Measurements from ENCODE around the gene PRKAG2.

PRKAG2 gene

GRCh38 chr7:151812967-151813366 lies 63.9 kb downstream of the PRKAG2 start:
- Histone ChIP-seq H3K27me3 (ENCODE audit: control insufficient read depth, low read length) (peaks cover 3% of the 10 kb centered on the region; the same call in 1 of the 2 replicates), H3K4me2 (ENCODE audit: low read length) (no peak overlapping the region), H3K79me2 (ENCODE audit: control insufficient read depth, low read length) (no peaks in the 10 kb centered on the region), H3K9me2 (replicated peaks; ENCODE audit: control insufficient read depth, low read length) (no peaks in the 10 kb centered on the region), H3K4me1 (ENCODE audit: control insufficient read depth, low read length) (no peaks in the 10 kb centered on the region), H3K36me3 (ENCODE audit: control insufficient read depth, low read length) (no peaks in the 10 kb centered on the region), H3F3A (ENCODE audit: control insufficient read depth, insufficient read depth) (no peaks in the 10 kb centered on the region), H3K27ac (ENCODE audit: low read depth, low read length) (no peak overlapping the region), H3K9me3 (ENCODE audit: control insufficient read depth, insufficient read depth, low read length) (no peaks in the 10 kb centered on the region), H4K20me1 (ENCODE audit: control insufficient read depth, insufficient read depth, low read depth, low read length) (no peaks in the 10 kb centered on the region), H3K4me3 (ENCODE audit: low read length) (no peak overlapping the region)
- no peak for TF ChIP-seq CTCF (IDR thresholded peaks at IDR 0.05; ENCODE audit: low read depth, low read length, poor library complexity, severe bottlenecking)
- TF ChIP-seq EZH2phosphoT487 (IDR thresholded peaks at IDR 0.05; ENCODE audit: borderline replicate concordance, low read length): no peak

GRCh38 chr7:151810441-151811232 lies 66.3 kb downstream of the PRKAG2 start:
- H3K4me2 ChIP-seq (ENCODE audit: low read length): no peak overlapping the region
- no peaks in the 10 kb centered on the region for H3K79me2 ChIP-seq (ENCODE audit: control insufficient read depth, low read length)
- no peak overlapping the region for H3K27ac ChIP-seq (ENCODE audit: low read depth, low read length)
- no peaks in the 10 kb centered on the region for H3K36me3 ChIP-seq (ENCODE audit: control insufficient read depth, low read length)
- H3K27me3 ChIP-seq (ENCODE audit: control insufficient read depth, low read length): peaks cover 3% of the 10 kb centered on the region; the same call in 1 of the 2 replicates
- H3K9me3 ChIP-seq (ENCODE audit: control insufficient read depth, insufficient read depth, low read length): no peaks in the 10 kb centered on the region
- no peak overlapping the region for H3K4me3 ChIP-seq (ENCODE audit: low read length)
- H3K9me2 ChIP-seq (replicated peaks; ENCODE audit: control insufficient read depth, low read length): no peaks in the 10 kb centered on the region
- TF ChIP-seq EZH2phosphoT487 (IDR thresholded peaks at IDR 0.05; ENCODE audit: borderline replicate concordance, low read length) (no peak), CTCF (IDR thresholded peaks at IDR 0.05; ENCODE audit: low read depth, low read length, poor library complexity, severe bottlenecking) (no peak)
- no peaks in the 10 kb centered on the region for H3K4me1 ChIP-seq (ENCODE audit: control insufficient read depth, low read length)
- no peaks in the 10 kb centered on the region for H4K20me1 ChIP-seq (ENCODE audit: control insufficient read depth, insufficient read depth, low read depth, low read length)
- no peaks in the 10 kb centered on the region for H3F3A ChIP-seq (ENCODE audit: control insufficient read depth, insufficient read depth)

- Histone ChIP-seq H3K4me1 (ENCODE audit: control insufficient read depth, low read length) (no peaks in the 10 kb centered on the region), H3K9me3 (ENCODE audit: control insufficient read depth, insufficient read depth, low read length) (no peaks in the 10 kb centered on the region), H3F3A (ENCODE audit: control insufficient read depth, insufficient read depth) (no peaks in the 10 kb centered on the region), H3K9me2 (replicated peaks; ENCODE audit: control insufficient read depth, low read length) (no peaks in the 10 kb centered on the region), H3K79me2 (ENCODE audit: control insufficient read depth, low read length) (no peaks in the 10 kb centered on the region), H3K4me3 (ENCODE audit: low read length) (no peak overlapping the region), H4K20me1 (ENCODE audit: control insufficient read depth, insufficient read depth, low read depth, low read length) (no peaks in the 10 kb centered on the region), H3K27ac (ENCODE audit: low read depth, low read length) (no peak overlapping the region), H3K4me2 (ENCODE audit: low read length) (no peak overlapping the region), H3K27me3 (ENCODE audit: control insufficient read depth, low read length) (peaks cover 3% of the 10 kb centered on the region; the same call in 1 of the 2 replicates), H3K36me3 (ENCODE audit: control insufficient read depth, low read length) (no peaks in the 10 kb centered on the region)
- TF ChIP-seq EZH2phosphoT487 (IDR thresholded peaks at IDR 0.05; ENCODE audit: borderline replicate concordance, low read length) (no peak), CTCF (IDR thresholded peaks at IDR 0.05; ENCODE audit: low read depth, low read length, poor library complexity, severe bottlenecking) (no peak)
These were observed 67.1 kb downstream of the PRKAG2 start for GRCh38 chr7:151809864-151810170.

Measured in DOHH2 (cell line).